Measurements from ENCODE around the gene GOLPH3L.
"Not testable (repeated sequence)": the region's sequence is repeated elsewhere in the genome, so short reads cannot be mapped to it uniquely, and the experiment has no call there.

The GOLPH3L gene

DNA sequence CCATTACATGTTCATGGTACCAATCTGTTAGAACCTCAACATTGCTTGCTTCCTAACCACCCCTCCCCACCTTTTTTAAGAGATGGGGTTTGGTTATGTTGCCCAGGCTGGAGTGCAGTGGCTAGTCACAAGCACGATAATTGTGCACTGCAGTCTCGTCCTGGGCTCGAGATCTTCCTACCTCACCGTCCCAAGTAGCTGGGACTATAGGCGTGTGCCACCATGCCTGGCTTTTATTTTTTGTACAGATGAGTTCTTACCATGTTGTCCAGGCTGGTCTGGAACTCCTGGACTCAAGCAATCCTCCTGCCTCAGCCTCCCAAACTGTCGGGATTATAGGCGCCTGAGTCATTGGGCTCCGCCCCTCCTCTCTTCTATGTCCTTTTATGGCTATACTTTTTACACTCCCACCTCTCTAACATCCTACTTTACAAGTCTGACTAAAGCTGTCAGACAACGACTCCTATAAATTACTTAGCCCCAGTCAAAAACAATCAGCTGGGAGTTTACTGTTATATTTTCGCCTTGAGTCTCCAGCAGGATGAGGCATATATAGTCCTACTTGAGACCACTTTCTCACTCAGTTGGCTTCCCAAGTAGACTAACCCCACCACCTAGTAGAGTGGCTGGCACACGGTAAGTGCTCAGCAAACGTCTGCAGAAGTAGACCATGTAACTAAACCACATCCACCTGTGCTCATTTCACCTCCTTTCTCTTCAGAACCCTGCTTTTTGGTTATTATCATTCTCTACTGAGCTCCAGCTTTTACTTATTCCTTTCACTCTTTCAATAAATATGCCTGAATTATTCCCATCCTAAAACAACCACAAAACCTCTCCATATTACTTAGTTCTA, 81.4 kb downstream of the GOLPH3L start:
- no peak for DNase-seq (ENCODE audit: low read depth in 2 of 2)

DNA sequence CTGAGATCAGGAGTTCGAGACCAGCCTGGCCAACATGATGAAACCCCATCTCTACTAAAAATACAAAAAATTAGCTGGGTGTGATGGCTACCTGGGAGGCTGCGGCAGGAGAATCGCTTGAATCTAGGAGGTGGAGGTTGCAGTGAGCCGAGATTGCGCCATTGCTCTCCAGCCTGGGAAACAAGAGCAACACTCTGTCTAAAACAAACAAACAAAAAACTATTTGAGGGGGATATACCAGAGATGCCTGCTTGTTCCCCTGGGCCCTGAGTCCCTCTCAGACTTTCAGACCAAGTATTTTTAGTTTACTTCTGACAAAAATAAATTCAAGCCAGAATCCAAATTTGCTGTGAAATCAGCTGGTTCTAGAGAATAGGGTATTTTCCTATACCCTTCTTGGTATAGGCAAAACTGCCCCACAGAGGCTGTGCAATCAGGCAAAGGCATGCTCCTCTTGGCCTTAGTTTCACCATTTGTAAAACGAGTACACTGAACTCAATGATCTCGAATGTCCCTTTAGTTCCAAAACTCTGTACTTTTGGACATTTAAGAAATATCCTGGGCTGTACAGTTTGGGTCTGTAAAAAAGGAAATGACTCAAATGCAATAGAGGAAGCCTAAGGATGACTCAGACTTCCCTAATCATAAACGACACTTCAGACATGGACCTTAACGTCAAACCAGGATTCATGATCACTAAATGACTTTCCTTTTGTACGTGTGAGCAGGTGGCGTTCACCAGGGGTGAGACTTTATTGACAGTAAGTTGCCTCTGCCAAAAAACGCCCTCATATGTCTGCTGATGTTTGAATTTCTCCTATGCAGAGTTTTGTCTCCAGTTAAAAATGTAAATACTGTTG, 83.7 kb downstream of the GOLPH3L start:
- peak in 1 of 2 donors; percentile 42 for DNase-seq (ENCODE audit: low read depth in 2 of 2)

GRCh38 chr1:150612014-150612345, 85.0 kb downstream of the GOLPH3L start:
- no peak for DNase-seq (ENCODE audit: low read depth in 2 of 2)

- no peak for DNase-seq (ENCODE audit: low read depth in 2 of 2)
These were observed 86.4 kb downstream of the GOLPH3L start for GRCh38 chr1:150610576-150610975.

DNA sequence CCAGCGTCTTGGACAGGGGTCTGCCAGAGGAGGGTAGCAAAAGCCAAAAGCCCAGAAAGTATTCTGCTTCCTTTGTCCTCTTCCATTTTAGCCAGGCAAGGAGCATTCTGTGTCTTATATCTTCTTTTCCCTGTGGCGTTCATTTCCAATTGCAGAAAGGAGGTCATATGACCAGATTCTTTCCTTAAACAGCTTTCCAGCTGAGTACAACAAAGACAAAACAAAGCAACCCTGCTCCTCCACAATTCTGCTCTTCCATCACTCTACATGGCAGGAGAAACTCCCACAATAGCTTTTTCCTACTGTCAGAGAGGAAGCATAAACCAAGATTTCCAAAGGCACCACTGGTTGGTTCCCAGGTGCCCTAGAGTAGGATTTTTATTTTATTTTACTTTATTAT, 87.2 kb downstream of the GOLPH3L start:
- no peak for DNase-seq (ENCODE audit: low read depth in 2 of 2)

- DNase-seq (ENCODE audit: low read depth in 2 of 2): no peak
These were observed 90.4 kb downstream of the GOLPH3L start for GRCh38 chr1:150606463-150607142.

DNA sequence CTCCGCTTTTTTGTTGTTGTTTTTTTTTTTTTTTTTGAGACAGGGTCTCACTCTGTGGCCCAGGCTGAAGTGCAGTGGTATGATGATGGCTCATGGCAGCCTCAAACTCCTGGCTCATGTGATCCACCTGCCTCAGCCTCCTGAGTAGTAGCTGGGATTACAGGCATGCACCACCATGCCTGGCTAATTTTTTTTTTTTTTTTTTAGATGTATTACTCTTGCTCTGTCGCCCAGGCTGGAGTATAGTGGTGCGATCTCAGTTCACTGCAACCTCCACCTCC, 91.6 kb downstream of the GOLPH3L start:
- not testable (repeated sequence) for DNase-seq (ENCODE audit: low read depth in 2 of 2)

DNA sequence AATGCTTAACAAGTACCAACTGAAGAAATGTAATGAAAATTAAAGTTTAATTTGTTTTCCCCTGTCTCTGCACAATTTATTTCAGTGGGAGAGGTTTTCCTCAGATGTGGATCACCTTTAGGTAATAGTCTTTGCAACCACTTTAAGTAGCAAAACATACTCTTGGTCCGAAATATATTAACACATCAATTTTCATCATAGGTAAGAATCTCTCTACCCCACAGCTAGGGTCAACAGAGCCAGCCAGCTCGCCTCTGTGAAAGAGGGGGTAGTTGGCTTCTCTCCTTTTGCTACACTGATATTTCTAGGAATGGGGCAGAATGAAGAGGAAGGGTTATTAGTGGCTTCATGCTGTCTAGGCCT, 92.7 kb downstream of the GOLPH3L start:
- no peak for DNase-seq (ENCODE audit: low read depth in 2 of 2)

DNA sequence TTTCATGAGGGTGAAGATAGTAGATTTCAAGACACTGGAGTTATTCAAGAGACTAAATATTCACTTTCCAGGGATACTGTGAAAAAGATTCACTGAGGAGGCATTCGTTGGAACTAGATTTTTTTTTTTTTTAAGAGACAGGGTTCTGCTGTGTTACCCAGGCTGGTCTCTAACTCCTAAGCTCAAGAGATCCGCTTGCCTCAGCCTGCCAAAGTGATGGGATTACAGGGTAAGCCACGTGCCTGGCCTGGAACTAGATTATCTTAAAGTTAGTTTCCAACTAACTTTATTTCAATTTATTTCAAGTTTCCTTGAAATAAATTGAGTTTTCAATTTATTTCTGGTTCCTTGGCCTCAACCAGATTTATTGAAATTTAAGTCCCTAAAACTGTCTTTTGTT, 93.2 kb downstream of the GOLPH3L start:
- no peak for DNase-seq (ENCODE audit: low read depth in 2 of 2)

DNA sequence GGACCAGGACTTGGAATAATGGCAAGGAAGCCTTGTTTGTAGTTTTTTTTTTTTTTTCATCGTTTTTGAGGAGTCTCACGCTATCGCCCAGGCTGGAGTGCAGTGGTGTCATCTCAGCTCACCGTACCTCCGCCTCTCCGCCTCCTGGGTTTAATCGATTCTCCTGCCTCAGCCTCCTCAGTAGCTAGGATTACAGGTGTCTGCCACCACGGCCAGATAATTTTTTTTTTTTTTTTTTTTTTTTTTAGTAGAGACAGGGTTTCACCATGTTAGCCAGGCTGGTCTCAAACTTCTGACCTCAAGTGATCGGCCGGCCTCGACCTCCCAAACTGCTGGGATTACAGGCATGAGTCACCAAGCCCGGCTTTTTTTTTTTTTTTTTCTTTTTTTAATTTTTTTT, 94.6 kb downstream of the GOLPH3L start:
- DNase-seq (ENCODE audit: low read depth in 2 of 2): not testable (repeated sequence)

- DNase-seq (ENCODE audit: low read depth in 2 of 2): no peak
These were observed 95.4 kb downstream of the GOLPH3L start for GRCh38 chr1:150601540-150601939.

- not testable (repeated sequence) for DNase-seq (ENCODE audit: low read depth in 2 of 2)
These were observed 98.6 kb downstream of the GOLPH3L start for GRCh38 chr1:150598346-150598745.

DNA sequence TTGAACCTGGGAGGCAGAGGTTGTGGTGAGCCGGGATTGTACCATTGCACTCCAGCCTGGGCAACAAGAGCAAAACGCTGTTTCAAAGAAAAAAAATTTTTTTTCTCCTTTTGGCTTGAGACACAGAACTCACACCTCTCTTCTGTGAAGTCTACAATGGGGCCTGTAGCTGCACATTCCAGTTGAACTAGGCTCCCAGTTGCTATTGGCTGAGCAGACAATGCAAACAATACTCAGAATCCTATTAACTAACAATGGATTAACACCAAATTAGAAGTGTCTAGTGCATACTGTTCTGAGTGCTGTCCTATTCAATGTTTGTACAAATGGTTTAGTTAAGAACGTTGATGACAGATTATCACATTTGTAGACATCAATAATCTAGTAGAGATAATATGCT, 100.0 kb downstream of the GOLPH3L start:
- no peak for DNase-seq (ENCODE audit: low read depth in 2 of 2)

Data from stimulated activated CD8-positive, alpha-beta memory T cell treated with anti-CD3 and anti-CD28 coated beads, Interleukin-15, amount 100 ng/mL, for 4 hours (primary cell).